ENCODE results near the gene MAOB.

MAOB gene

GRCh38 chrX:43880425-43880824 lies 1.8 kb downstream of the MAOB start:
- no peak for DNase-seq
- H3K27ac ChIP-seq (ENCODE audit: low read length) = no peak overlapping the region
- no peaks in the 10 kb centered on the region for H3K36me3 ChIP-seq (replicated peaks; ENCODE audit: insufficient read depth, low read length)
- H3K79me2 ChIP-seq (ENCODE audit: low read length) = no peaks in the 10 kb centered on the region
- no peak for TF ChIP-seq EZH2 (optimal IDR thresholded peaks at IDR 0.05; ENCODE audit: low read depth, low read length)
- TF ChIP-seq, protein P1, sequence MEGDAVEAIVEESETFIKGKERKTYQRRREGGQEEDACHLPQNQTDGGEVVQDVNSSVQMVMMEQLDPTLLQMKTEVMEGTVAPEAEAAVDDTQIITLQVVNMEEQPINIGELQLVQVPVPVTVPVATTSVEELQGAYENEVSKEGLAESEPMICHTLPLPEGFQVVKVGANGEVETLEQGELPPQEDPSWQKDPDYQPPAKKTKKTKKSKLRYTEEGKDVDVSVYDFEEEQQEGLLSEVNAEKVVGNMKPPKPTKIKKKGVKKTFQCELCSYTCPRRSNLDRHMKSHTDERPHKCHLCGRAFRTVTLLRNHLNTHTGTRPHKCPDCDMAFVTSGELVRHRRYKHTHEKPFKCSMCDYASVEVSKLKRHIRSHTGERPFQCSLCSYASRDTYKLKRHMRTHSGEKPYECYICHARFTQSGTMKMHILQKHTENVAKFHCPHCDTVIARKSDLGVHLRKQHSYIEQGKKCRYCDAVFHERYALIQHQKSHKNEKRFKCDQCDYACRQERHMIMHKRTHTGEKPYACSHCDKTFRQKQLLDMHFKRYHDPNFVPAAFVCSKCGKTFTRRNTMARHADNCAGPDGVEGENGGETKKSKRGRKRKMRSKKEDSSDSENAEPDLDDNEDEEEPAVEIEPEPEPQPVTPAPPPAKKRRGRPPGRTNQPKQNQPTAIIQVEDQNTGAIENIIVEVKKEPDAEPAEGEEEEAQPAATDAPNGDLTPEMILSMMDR (IDR thresholded peaks at IDR 0.05; ENCODE audit: low read length) = no peak
- no peak for TF ChIP-seq EZH2phosphoT487 (IDR thresholded peaks at IDR 0.05; ENCODE audit: low read length)
- no peak overlapping the region for H2AFZ ChIP-seq (ENCODE audit: low read length)
- H4K20me1 ChIP-seq (ENCODE audit: insufficient read depth, low read length) = no peaks in the 10 kb centered on the region
- no peaks in the 10 kb centered on the region for H3K9me2 ChIP-seq (replicated peaks; ENCODE audit: insufficient read depth, low read length)
- no peaks in the 10 kb centered on the region for H3K27me3 ChIP-seq (replicated peaks; ENCODE audit: insufficient read depth, low read length)
- no peaks in the 10 kb centered on the region for H3K4me1 ChIP-seq (ENCODE audit: low read length)
- no peak overlapping the region for H3K9ac ChIP-seq (ENCODE audit: low read length)
- H3K9me3 ChIP-seq (replicated peaks; ENCODE audit: insufficient read depth, low read length) = no peaks in the 10 kb centered on the region
- no peak overlapping the region for H3K4me3 ChIP-seq (ENCODE audit: low read length)
- no peak overlapping the region for H3K4me2 ChIP-seq (ENCODE audit: low read depth, low read length)
- no peaks in the 10 kb centered on the region for H3F3A ChIP-seq (ENCODE audit: insufficient read depth, low read length)

- H3K27ac ChIP-seq (ENCODE audit: low read length) = no peak overlapping the region
- no peak for TF ChIP-seq EZH2phosphoT487 (IDR thresholded peaks at IDR 0.05; ENCODE audit: low read length)
- no peak for TF ChIP-seq EZH2 (optimal IDR thresholded peaks at IDR 0.05; ENCODE audit: low read depth, low read length)
- TF ChIP-seq, protein P1 (IDR thresholded peaks at IDR 0.05; ENCODE audit: low read length) = no peak
- no peak for DNase-seq
- H3K4me3 ChIP-seq (ENCODE audit: low read length) = no peak overlapping the region
- H3K4me1 ChIP-seq (ENCODE audit: low read length) = no peaks in the 10 kb centered on the region
- no peaks in the 10 kb centered on the region for H3K9me3 ChIP-seq (replicated peaks; ENCODE audit: insufficient read depth, low read length)
- no peak overlapping the region for H3K9ac ChIP-seq (ENCODE audit: low read length)
- no peaks in the 10 kb centered on the region for H3F3A ChIP-seq (ENCODE audit: insufficient read depth, low read length)
- H4K20me1 ChIP-seq (ENCODE audit: insufficient read depth, low read length) = no peaks in the 10 kb centered on the region
- no peaks in the 10 kb centered on the region for H3K79me2 ChIP-seq (ENCODE audit: low read length)
- no peaks in the 10 kb centered on the region for H3K36me3 ChIP-seq (replicated peaks; ENCODE audit: insufficient read depth, low read length)
- no peak overlapping the region for H2AFZ ChIP-seq (ENCODE audit: low read length)
- no peak overlapping the region for H3K4me2 ChIP-seq (ENCODE audit: low read depth, low read length)
- no peaks in the 10 kb centered on the region for H3K9me2 ChIP-seq (replicated peaks; ENCODE audit: insufficient read depth, low read length)
- H3K27me3 ChIP-seq (replicated peaks; ENCODE audit: insufficient read depth, low read length) = no peaks in the 10 kb centered on the region
Measured at GRCh38 chrX:43878906-43879526, 3.2 kb downstream of the MAOB start.

GRCh38 chrX:43876680-43877079 lies 5.6 kb downstream of the MAOB start:
- no peak overlapping the region for H3K4me3 ChIP-seq (ENCODE audit: low read length)
- TF ChIP-seq EZH2phosphoT487 (IDR thresholded peaks at IDR 0.05; ENCODE audit: low read length) (no peak), EZH2 (optimal IDR thresholded peaks at IDR 0.05; ENCODE audit: low read depth, low read length) (no peak)
- TF ChIP-seq, protein P1 (IDR thresholded peaks at IDR 0.05; ENCODE audit: low read length) = no peak
- no peaks in the 10 kb centered on the region for H4K20me1 ChIP-seq (ENCODE audit: insufficient read depth, low read length)
- DNase-seq = no peak
- H3K9ac ChIP-seq (ENCODE audit: low read length) = no peak overlapping the region
- H3K4me1 ChIP-seq (ENCODE audit: low read length) = no peaks in the 10 kb centered on the region
- no peaks in the 10 kb centered on the region for H3K79me2 ChIP-seq (ENCODE audit: low read length)
- no peaks in the 10 kb centered on the region for H3K27me3 ChIP-seq (replicated peaks; ENCODE audit: insufficient read depth, low read length)
- no peaks in the 10 kb centered on the region for H3K36me3 ChIP-seq (replicated peaks; ENCODE audit: insufficient read depth, low read length)
- H3F3A ChIP-seq (ENCODE audit: insufficient read depth, low read length) = no peaks in the 10 kb centered on the region
- no peak overlapping the region for H2AFZ ChIP-seq (ENCODE audit: low read length)
- H3K4me2 ChIP-seq (ENCODE audit: low read depth, low read length) = no peak overlapping the region
- H3K9me3 ChIP-seq (replicated peaks; ENCODE audit: insufficient read depth, low read length) = no peaks in the 10 kb centered on the region
- H3K9me2 ChIP-seq (replicated peaks; ENCODE audit: insufficient read depth, low read length) = no peaks in the 10 kb centered on the region
- H3K27ac ChIP-seq (ENCODE audit: low read length) = no peak overlapping the region
